K562 (cell line): ENCODE measurements around the gene VANGL1. TPM values are rescaled to one million over a fixed set of nuclear protein-coding genes. Genes with fewer than 3 reads are reported as not detected.

ENCODE experiments used
- CBFA2T2 ChIP-seq: fragments of 450-650 bp; conservative IDR thresholded peaks from 2 replicates; pipeline ENCODE4 v1.6.1; 2017; ENCODE audit warnings: mild to moderate bottlenecking
- CHD7 ChIP-seq: fragments of 200-600 bp; sonication (generic); IDR thresholded peaks from one replicate; pipeline ENCODE4 v1.6.1; 2012; ENCODE audit warnings: mild to moderate bottlenecking, low read depth, low read length, inconsistent platforms
- EHMT2 ChIP-seq: fragments of 450-650 bp; IDR thresholded peaks from 2 replicates; pipeline ENCODE4 v1.6.1; 2018; ENCODE audit warnings: antibody characterized with exemption
- GTF2E2 ChIP-seq: fragments of 200-800 bp; sonication (Bioruptor generic); IDR thresholded peaks from 2 replicates; pipeline ENCODE4 v1.6.1; 2016; ENCODE audit warnings: missing genetic modification characterization, missing compliant biosample characterization
- HOMEZ ChIP-seq: fragments of 250-450 bp; sonication (Bioruptor Pico); IDR thresholded peaks from 2 replicates; pipeline ENCODE4 v1.4.0; 2020; ENCODE audit warnings: mild to moderate bottlenecking, moderate library complexity
- MAFG ChIP-seq: fragments of 450-650 bp; conservative IDR thresholded peaks from 2 replicates; pipeline ENCODE4 v1.6.1; 2016; ENCODE audit warnings: missing genetic modification characterization, missing compliant biosample characterization
- MAFK ChIP-seq: IDR thresholded peaks from 2 replicates; pipeline ENCODE4 v1.6.1; 2011; ENCODE audit warnings: low read length, improper control_type of control experiment
- MEF2A ChIP-seq: IDR thresholded peaks from 2 replicates; pipeline ENCODE4 v1.6.1; 2011; ENCODE audit warnings: low read depth, mild to moderate bottlenecking, low read length, moderate library complexity; ENCODE audit not compliant: control insufficient read depth
- MYC ChIP-seq, 2 experiments: fragments of 250-450 bp in 1 of 2; sonication (Bioruptor Pico) in 1 of 2; IDR thresholded peaks; 2 replicates each; pipeline versions ENCODE4 v1.5.1 to v1.6.1; 2012 to 2021; ENCODE audit warnings: low read depth in 2 of 2, borderline replicate concordance in 1 of 2, improper control_type of control experiment in 1 of 2, low read length in 1 of 2, mild to moderate bottlenecking in 1 of 2, moderate library complexity in 1 of 2
- NCOR1 ChIP-seq: fragments of 450-650 bp; IDR thresholded peaks from 2 replicates; pipeline ENCODE4 v1.6.1; 2016; ENCODE audit warnings: mild to moderate bottlenecking, moderate library complexity
- NFIX ChIP-seq: fragments of 250-450 bp; sonication (Bioruptor Pico); IDR thresholded peaks from 2 replicates; pipeline ENCODE4 v1.4.0; 2020; ENCODE audit warnings: low read depth, mild to moderate bottlenecking, moderate library complexity
- RHOXF2B ChIP-seq: fragments of 250-450 bp; sonication (Bioruptor Pico); conservative IDR thresholded peaks from 2 replicates; pipeline ENCODE4 v1.5.1; 2021
- ZEB2 ChIP-seq: fragments of 450-650 bp; IDR thresholded peaks from 2 replicates; pipeline ENCODE4 v1.6.1; 2016
- ZNF41 ChIP-seq: fragments of 250-450 bp; sonication (Bioruptor Pico); conservative IDR thresholded peaks from 2 replicates; pipeline ENCODE4 v1.4.0; 2020; ENCODE audit warnings: mild to moderate bottlenecking
- ZNF589 ChIP-seq: fragments of 200-800 bp; sonication (Bioruptor generic); IDR thresholded peaks from 2 replicates; pipeline ENCODE4 v1.6.1; 2016; ENCODE audit warnings: low read depth, missing genetic modification characterization, missing compliant biosample characterization
- polyA plus RNA-seq, 8 experiments: library from polyadenylated mRNA; depleted of rRNA in 4 of 8; stranded (reverse) in 5 of 8; unstranded in 3 of 8; fragments of >200 nt; fragmentation: Nextera tagmentation in 2 of 8; fragmentation: Illumina TruSeq in 1 of 8; extraction: Ambion mirVana in 2 of 8; extraction: Trizol in 1 of 8; gene quantifications; 2 replicates each; pipeline versions ENCODE4 v1.2.1 to v1.2.3, GENCODE V29; 2011 to 2014; ENCODE audit warnings: inconsistent platforms in 1 of 8, missing spikeins in 1 of 8
- total RNA-seq, 7 experiments: library from RNA; depleted of rRNA in 6 of 7; stranded (reverse); fragments of >200 nt in 6 of 7; fragmentation: Illumina TruSeq in 2 of 7; extraction: Trizol in 2 of 7; gene quantifications; 2 replicates each; pipeline versions ENCODE4 v1.2.1 to v1.2.3, GENCODE V29; 2011 to 2021; ENCODE audit warnings: low replicate concordance in 1 of 7

VANGL1 gene
- total and polyA plus RNA-seq, 9 of the 15 experiments (the other 6 are each of a cell fraction or from before 2014, with no cell fraction given) = 0.90 to 12.8 (median 9.6) TPM

- TF ChIP-seq MEF2A (no peak), MYC (IDR thresholded peaks at IDR 0.05; ENCODE audit: low read depth, low read length) (no peak), MYC (CRISPR knock-in tag; IDR thresholded peaks at IDR 0.05; ENCODE audit: borderline replicate concordance, low read depth) (no peak), NCOR1 (no peak), CBFA2T2 (no peak), MAFG (tag) (peak; percentile 91), ZNF41 (CRISPR knock-in tag) (no peak), HOMEZ (CRISPR knock-in tag) (no peak), RHOXF2B (CRISPR knock-in tag) (no peak), EHMT2 (peak; percentile 54; the same call in 1 of the 2 replicates), ZEB2 (peak; percentile 64), CHD7 (no peak), NFIX (CRISPR knock-in tag) (no peak), ZNF589 (CRISPR knock-in tag) (no peak), MAFK (peak; percentile 77), GTF2E2 (tag) (peak; percentile 64; the same call in 1 of the 2 replicates)
Observed at GRCh38 chr1:115648717-115649691, 7.2 kb downstream of the VANGL1 start (continued).
